ENCODE measurements around the gene CASP10.

Gene CASP10

DNA sequence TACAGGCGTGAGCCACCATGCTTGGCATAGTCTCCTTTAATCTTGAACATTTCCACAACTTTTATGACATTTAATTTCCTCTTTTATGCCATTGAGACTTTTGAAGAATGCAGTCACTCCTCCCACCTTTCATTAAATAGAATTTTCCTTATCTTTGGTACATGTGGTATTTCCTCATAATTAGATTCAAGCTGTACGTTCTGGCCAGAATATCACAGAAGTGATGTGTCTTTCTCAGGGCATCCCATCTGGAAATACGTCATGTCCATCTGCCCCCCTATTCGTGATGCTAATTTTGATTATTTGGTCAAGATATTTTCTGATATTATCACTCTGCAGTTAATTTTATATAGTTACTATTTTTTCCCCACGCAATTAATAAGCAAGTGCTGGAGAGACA, 16.9 kb downstream of the CASP10 start:
- no peak for DNase-seq (ENCODE audit: low spot score)

DNA sequence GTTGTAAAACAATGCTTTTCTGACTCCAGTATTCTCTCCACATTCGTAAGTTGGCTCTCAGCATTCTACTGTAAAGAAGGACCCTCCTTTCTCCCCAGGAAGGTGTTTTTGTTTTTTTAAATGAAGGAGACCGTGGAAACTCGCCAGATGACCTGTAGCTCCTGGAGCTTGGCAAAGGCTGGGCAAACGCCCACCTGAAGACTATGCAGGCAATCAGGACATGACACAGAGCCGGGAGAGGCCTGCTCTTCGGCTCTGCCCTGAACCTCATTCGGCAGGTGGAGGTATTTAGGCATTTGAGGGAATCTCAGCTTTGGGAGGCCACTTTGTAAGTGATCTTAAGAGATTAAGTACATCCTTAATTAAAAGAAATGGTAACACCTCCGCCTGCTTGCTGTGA, 17.4 kb downstream of the CASP10 start:
- DNase-seq (ENCODE audit: low spot score) = no peak

DNA sequence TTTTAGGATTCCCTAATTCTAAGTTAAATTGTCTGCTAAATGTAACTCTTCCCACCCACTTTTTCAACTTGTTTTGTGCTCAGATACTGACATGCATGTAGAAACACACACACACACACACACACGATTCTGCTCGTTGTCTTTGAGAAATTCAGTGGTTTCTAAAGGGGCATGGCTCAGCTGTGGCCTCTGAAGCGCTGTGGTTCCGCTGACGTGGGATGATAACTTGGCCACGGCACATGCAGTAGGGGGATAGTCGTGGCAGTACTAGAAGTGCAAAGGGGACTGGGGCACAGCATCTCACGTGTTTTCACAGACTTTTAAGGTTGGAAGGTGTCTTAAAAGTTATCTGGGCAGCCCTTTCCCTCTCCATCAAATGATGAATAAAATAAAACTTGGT, 18.4 kb downstream of the CASP10 start:
- DNase-seq (ENCODE audit: low spot score) = no peak

- no peak for DNase-seq (ENCODE audit: low spot score)
These were observed 21.1 kb downstream of the CASP10 start for GRCh38 chr2:201203916-201204654.

DNA sequence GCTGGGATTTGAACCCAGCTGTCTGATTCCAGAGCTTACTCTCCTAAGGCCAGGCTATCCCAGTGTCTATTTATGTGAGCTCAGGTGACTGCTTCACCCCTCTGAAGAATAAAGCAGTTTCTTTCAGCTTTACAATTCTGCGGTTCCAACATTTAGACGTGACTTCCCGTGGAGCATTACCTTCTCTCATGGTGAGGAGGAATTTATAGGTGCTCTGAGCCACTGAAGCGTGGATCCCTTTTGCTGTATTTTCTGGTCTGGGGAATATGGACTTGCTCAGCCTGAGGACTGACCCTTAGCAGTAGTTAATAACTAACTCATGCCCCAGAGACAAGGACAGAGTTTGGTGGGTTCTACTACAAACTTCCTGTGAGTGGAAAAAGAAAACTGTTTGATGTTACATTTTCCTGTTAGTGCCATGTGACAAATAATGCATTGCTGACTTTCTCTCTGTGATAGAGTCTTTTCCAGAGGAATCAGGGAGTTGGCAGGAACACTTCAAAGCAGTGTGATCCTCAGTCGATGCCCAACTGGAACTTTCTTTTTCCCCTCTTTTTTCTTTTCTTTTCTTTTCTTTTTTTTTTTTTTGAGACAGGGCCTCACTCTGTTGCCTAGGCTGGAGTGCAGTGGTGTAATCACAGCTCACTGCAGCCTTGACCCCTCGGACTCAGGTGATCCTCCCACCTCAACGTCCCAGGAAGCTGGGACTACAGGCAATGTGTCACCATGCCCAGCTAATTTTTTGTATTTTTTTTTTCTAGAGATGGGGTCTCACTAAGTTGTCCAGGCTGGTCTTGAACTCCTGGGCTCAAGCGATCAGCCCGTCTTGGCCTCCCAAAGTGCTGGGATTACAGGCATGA, 21.9 kb downstream of the CASP10 start:
- DNase-seq (ENCODE audit: low spot score) = no peak

- DNase-seq (ENCODE audit: low spot score) = no peak
These were observed 22.5 kb downstream of the CASP10 start for GRCh38 chr2:201205515-201205849.

GRCh38 chr2:201208563-201209252, 25.8 kb downstream of the CASP10 start:
- DNase-seq (ENCODE audit: low spot score) = no peak

DNA sequence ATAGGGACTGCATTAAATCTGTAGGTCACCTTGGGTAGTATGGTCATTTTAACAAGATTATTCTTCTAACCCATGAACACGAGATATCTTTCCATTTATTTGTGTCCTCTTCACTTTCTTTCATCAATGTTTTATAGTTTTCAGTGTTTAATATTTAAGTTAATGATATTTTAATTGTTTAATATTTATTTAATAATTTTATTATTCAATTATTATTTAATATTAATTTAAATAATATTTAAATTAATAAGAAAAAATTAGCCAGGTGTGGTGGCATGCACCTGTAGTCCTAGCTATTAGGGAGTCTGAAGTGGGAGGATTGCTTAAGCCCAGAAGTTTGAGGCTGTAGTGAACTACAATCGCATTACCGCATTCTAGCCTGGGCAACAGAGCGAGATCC, 33.0 kb downstream of the CASP10 start:
- no peak for DNase-seq (ENCODE audit: low spot score)

DNA sequence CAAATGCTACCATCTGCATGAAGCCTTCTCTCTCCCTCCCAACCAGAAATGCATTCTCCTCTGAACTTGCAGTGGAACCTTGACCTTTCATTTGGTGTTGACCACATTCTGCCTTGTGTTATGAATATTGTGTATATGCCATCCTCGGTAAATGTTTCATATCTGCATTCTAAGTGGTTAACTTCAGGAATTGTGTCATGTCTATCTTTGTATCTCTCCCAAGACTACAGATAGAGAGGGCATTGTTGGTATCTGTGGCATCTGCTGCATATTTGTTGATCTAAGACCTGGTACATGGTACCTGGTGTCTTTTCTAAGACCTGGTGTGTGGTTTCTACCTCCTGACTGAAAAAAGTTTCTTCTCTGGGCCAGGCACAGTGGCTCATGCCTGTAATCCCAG, 34.0 kb downstream of the CASP10 start:
- no peak for DNase-seq (ENCODE audit: low spot score)

DNA sequence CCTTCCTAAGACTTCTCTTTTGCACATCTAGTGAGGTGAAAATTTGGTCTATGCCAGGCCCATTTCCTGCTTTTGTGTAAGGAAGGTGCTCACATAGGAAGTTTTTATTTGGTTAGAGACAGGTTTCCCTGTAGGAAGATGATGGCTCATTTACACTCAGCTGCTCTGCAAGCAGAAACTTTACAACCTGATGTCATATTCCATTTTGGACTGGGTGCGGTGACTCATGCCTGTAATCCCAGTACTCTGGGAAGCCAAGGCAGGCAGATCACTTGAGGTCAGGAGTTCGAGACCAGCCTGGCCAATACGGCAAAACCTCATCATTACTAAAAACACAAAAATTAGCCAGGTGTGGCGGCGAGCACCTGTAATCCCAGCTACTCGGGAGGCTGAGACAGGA, 35.8 kb downstream of the CASP10 start:
- no peak for DNase-seq (ENCODE audit: low spot score)

DNA sequence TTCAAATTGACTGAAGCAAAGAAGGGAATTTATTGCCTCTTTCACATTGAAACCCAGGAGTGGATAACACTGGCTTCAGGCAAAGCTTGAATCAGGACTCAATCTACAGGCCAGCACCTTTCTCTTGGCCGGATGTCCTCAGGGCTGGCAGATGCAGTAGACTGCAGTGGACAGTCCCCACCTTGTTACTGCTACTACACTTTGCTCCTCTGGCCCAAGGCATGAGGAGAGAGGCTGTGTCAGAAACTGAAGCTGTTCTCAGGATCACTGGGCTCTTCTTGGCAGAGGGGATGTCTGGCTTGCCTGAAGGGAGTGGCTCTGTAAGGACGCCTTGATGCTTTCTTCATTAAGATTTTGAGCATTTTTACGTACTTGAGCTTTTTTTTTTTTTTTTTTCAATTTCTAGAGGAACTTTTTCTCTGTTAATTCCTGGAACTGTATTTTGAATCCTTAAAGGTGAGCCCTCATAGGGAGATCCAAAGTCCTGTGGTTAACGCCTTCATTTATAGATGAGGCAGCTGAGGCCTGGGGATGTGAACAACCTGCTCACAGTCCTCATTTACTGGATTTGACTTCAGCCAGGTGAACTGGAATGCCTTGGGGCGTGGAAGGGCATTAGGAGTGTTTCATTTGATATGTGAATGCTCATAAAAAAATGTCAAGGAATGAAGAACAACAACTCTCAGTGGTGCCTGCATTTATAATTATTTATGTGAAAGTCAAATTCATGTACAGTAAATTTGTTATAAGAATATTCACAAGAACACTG, 36.6 kb downstream of the CASP10 start:
- no peak for DNase-seq (ENCODE audit: low spot score)

DNA sequence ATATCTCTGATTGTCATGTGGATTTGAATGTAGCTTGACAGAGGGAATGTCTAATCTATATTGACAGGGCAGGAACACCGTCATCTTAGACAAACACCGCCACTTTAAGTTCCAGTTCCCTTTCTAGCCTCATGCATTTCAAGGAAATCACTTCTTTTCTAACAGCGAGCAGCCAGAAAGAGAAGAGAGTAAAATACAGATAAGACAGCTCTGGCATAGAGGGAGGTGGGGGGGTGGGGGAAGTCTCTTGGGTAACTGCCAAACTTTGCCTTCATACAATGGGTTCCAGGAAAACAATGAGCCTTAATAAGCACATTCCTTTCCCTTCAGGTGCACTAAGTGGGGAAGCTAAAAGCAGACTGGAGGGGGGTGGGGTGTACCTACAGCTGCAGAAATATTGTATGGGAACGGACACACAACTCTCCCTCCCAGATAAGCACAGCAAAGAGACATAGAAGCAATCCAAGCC, 37.2 kb downstream of the CASP10 start:
- DNase-seq (ENCODE audit: low spot score) = no peak

DNA sequence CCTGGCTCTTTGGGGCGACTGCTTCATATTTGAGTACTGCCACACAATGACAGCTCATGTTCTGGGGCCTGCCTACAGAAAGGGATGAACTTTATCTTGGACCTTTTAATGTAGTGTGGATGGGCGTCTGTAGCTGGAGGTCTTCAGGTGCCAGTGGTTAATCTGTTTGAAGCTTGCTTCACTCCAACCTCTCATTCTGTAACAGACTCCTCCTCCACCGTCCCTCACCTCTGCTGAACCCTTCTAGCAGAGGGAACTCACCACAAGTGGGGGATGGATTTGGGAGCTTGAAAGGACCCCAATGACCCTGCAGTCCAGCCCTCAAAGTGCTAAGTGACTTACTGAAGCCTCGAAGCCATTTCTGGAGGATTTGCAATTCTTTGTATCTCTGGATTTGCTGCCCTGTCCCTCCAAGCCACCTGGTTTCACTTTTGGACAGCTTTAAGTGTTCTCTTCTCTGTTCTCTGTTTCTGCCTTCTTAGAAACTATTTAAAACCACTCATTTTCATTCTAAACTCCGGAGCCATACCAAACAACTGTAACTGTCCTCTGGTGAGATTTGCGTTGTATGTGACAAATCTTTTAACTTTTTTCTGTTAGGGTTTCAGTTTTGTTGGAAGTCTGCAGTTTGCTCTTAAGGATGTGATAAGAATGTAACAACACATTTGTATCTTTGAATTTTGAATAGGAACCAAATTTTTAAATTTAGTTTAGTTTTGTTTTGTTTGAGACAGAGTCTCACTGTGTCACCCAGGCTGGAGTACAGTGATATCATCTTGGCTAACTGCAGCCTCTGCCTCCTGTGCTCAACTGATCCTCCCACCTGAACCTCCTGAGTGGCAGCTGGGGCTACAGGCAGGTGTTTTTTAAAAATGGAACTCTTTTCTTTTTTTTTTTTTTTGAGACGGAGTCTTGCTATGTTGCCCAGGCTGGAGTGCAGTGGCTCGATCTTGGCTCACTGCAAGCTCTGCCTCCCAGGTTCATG, 40.4 kb downstream of the CASP10 start:
- DNase-seq (ENCODE audit: low spot score) = no peak

DNA sequence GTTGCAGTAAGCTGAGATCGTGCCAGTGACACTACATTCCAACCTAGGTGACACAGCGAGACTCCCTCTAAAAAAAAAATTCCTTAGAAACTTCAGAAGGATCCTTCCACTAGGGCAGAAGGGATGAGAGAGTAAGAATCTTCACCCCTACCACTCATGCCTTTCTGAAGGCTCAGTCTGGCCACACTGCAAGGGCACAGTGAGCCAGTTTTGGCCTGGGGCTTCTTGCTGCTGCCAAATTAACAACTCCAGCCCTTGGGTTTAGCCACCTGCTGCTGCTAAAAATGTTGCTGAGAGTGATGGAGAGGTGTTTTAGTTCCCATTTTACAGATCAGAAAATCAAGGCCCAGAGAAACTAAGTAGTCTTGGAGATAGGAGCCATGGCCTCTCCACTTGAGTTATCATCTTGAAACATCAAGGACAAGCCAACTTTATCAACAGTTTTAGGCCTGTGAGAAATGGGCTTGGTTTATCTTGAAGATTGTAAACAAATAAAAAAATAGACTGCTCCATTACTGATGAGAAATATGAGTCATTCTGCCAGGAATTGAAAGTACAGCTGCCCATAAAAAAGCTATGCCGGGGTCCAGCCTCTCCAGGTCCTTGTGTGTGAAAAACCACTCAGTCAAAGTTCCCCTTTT, 45.5 kb downstream of the CASP10 start:
- no peak for DNase-seq (ENCODE audit: low spot score)

DNA sequence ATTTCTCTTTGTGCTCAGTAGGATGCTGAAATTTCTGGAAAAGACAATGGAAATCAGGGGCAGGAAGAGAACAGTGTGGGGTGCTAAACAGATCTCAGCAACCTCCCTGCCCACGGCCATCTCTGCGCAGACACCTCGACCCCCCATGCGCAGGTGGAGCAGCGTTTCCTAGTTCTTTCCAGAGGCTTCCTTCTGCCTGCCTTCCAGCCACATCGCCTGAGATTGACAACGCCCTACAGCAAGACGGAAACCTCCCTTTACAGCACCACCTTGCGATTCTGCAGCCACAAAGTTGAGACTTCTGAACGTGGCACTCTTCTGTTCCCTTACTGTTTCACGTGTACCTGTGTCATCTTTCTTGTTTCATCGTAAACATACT, 46.0 kb downstream of the CASP10 start:
- DNase-seq (ENCODE audit: low spot score) = no peak

DNA sequence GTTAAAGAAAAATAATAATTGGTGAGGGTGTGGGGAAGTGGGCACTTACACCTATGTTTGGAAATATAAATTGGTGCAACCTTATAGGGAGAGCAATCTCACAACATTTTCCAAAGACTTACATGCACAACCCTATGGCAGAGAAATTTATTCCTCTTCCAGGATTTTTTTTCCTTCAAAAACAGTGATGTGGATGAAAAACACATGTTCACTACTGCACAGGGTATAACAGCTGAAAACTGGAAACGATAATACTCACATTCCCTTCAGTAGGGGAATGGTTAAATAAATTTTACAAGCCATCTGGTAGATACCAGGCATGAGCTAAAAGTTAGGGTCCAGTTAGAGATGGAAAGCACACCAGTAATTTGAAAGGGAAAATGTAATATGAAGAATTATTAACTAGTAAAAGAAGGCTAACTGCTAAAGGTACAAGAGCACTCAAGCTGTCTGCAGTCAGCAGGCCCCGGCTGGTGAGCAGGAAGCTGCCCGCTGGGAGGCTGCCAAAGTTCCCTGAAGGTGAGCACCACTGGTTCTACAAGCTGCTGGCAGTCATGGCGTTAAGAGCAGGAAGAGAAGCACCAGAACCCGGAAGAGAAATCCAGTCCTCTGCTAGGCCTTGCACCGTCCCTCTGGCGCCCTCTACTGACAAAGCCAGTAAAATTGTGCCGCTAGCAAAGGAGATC, 49.0 kb downstream of the CASP10 start:
- peak; percentile 97 for DNase-seq (ENCODE audit: low spot score)

- DNase-seq (ENCODE audit: low spot score) = no peak
These were observed 49.5 kb downstream of the CASP10 start for GRCh38 chr2:201232467-201232815.

DNA sequence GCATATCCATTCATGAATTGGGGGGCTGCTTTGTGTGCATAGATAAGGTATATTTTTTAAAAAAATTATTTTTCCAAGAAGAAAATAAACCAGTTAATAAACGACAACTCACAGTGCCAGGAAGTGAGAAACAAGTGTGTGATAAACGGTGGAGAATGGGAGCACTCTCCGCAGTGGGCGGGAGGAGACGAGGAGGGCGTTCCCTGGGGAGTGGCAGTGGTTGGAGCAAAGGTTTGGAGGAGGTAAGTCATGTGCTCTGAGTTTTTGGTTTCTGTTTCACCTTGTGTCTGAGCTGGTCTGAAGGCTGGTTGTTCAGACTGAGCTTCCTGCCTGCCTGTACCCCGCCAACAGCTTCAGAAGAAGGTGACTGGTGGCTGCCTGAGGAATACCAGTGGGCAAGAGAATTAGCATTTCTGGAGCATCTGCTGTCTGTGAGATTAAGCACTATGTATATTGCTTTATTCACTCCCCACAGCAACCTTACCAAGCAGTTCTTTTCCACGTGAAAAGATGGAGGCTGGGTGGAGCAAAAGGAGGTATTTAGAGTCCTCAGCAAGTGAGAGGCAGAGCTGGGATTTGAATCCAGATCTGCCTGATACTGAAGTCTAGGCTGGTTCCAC, 50.4 kb downstream of the CASP10 start:
- peak; percentile 89 for DNase-seq (ENCODE audit: low spot score)
